ENCODE data around the gene NTM.

Gene NTM

DNA sequence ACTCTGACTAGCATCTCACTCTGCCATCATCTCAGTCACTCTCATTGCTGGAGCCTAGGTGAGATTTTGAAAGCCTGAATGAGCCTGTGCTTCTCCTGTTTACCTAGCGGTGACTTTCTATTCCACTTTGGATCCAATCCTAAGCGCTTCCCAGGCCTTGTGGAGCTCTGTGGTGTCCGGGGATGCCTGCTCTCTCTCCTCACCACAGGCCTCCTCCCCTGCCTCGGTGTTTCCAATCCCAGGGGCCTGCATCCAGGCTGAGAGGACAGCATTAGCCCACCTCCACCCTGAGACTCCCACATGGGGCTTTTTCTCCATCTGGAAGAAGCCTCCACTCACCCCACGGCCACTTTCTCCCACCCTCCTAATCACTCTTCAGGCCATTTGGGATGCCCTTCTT, 380.3 kb downstream of the NTM start:
- Histone ChIP-seq H3K9ac (ENCODE audit: low read length) (no peak overlapping the region), H2AFZ (ENCODE audit: low read depth, low read length) (no peak overlapping the region), H3K4me2 (ENCODE audit: low read length) (no peak overlapping the region), H4K20me1 (ENCODE audit: insufficient read depth, low read length) (no peaks in the 10 kb centered on the region), H3K27ac (ENCODE audit: low read length) (no peak overlapping the region), H3K4me1 (ENCODE audit: low read length) (no peaks in the 10 kb centered on the region), H3K36me3 (replicated peaks; ENCODE audit: low read depth, low read length) (no peaks in the 10 kb centered on the region), H3K27me3 (ENCODE audit: low read depth, low read length) (no peaks in the 10 kb centered on the region), H3K9me3 (ENCODE audit: insufficient read depth, low read length) (no peaks in the 10 kb centered on the region), H3K79me2 (ENCODE audit: low read length) (no peaks in the 10 kb centered on the region), H3K4me3 (ENCODE audit: low read length) (no peak overlapping the region)
- TF ChIP-seq EZH2phosphoT487 (IDR thresholded peaks at IDR 0.05; ENCODE audit: low read depth), result no peak
- TF ChIP-seq, protein P1, sequence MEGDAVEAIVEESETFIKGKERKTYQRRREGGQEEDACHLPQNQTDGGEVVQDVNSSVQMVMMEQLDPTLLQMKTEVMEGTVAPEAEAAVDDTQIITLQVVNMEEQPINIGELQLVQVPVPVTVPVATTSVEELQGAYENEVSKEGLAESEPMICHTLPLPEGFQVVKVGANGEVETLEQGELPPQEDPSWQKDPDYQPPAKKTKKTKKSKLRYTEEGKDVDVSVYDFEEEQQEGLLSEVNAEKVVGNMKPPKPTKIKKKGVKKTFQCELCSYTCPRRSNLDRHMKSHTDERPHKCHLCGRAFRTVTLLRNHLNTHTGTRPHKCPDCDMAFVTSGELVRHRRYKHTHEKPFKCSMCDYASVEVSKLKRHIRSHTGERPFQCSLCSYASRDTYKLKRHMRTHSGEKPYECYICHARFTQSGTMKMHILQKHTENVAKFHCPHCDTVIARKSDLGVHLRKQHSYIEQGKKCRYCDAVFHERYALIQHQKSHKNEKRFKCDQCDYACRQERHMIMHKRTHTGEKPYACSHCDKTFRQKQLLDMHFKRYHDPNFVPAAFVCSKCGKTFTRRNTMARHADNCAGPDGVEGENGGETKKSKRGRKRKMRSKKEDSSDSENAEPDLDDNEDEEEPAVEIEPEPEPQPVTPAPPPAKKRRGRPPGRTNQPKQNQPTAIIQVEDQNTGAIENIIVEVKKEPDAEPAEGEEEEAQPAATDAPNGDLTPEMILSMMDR (IDR thresholded peaks at IDR 0.05; ENCODE audit: low read depth, low read length), result no peak

DNA sequence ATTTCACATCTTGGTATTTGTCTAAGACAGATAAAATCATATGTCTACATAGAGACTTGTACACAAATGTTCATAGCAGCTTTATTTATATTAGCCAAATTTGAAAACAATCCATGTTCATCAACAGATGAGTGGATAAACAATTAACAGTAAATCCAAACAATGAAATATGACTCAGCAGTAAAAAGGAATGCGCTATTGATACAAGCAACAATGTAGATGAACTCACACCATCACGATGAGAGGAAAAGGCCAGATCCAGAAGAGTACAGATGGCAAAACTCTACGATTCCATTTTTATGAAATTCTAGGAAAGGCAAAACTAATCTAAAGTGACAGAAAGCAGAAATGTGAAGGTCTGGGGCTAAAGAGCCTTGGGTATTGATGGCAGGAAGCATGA, 384.3 kb downstream of the NTM start:
- Histone ChIP-seq H4K20me1 (ENCODE audit: insufficient read depth, low read length) (no peaks in the 10 kb centered on the region), H3K4me2 (ENCODE audit: low read length) (no peak overlapping the region), H3K27me3 (ENCODE audit: low read depth, low read length) (no peaks in the 10 kb centered on the region), H3K79me2 (ENCODE audit: low read length) (no peaks in the 10 kb centered on the region), H2AFZ (ENCODE audit: low read depth, low read length) (no peak overlapping the region), H3K4me3 (ENCODE audit: low read length) (no peak overlapping the region), H3K27ac (ENCODE audit: low read length) (no peak overlapping the region), H3K9me3 (ENCODE audit: insufficient read depth, low read length) (no peaks in the 10 kb centered on the region), H3K4me1 (ENCODE audit: low read length) (no peaks in the 10 kb centered on the region), H3K36me3 (replicated peaks; ENCODE audit: low read depth, low read length) (no peaks in the 10 kb centered on the region), H3K9ac (ENCODE audit: low read length) (no peak overlapping the region)
- TF ChIP-seq, protein P1 (IDR thresholded peaks at IDR 0.05; ENCODE audit: low read depth, low read length), result no peak
- TF ChIP-seq EZH2phosphoT487 (IDR thresholded peaks at IDR 0.05; ENCODE audit: low read depth), result no peak

DNA sequence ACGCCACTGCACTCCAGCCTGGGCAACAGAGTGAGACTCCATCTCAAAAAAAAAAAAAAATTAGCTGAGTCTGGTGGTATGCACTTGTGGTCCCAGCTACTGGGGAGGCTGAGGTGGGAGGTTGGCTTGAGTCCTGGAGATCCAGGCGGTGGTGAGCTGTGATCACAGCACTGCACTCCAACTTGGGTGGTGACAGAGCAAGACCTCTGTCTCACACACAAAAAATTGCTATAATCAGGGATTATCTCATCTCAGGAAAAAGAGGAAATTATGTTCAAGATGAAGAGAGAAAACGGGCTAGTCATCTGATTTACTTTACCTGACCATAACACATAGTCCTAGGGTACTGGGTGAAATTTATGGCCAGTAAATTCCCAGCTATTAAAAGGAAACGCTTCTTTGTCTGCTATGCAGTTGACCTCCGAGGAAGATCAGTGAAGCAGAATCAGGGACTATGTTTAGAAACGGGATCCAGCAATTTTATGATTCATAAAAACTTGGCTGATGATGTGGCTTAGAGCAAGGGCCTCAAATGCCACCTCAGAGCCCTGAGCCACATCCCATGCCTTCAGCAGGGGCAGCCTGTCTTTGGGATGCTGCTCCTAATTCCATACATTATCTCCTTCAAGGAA, 386.2 kb downstream of the NTM start:
- no peak overlapping the region for H3K4me2 ChIP-seq (ENCODE audit: low read length)
- no peak overlapping the region for H2AFZ ChIP-seq (ENCODE audit: low read depth, low read length)
- no peaks in the 10 kb centered on the region for H3K79me2 ChIP-seq (ENCODE audit: low read length)
- no peaks in the 10 kb centered on the region for H3K4me1 ChIP-seq (ENCODE audit: low read length)
- H4K20me1 ChIP-seq (ENCODE audit: insufficient read depth, low read length), result no peaks in the 10 kb centered on the region
- no peaks in the 10 kb centered on the region for H3K36me3 ChIP-seq (replicated peaks; ENCODE audit: low read depth, low read length)
- no peak for TF ChIP-seq EZH2phosphoT487 (IDR thresholded peaks at IDR 0.05; ENCODE audit: low read depth)
- TF ChIP-seq, protein P1 (IDR thresholded peaks at IDR 0.05; ENCODE audit: low read depth, low read length), result no peak
- H3K27me3 ChIP-seq (ENCODE audit: low read depth, low read length), result no peaks in the 10 kb centered on the region
- H3K4me3 ChIP-seq (ENCODE audit: low read length), result no peak overlapping the region
- H3K9ac ChIP-seq (ENCODE audit: low read length), result no peak overlapping the region
- H3K27ac ChIP-seq (ENCODE audit: low read length), result no peak overlapping the region
- no peaks in the 10 kb centered on the region for H3K9me3 ChIP-seq (ENCODE audit: insufficient read depth, low read length)

DNA sequence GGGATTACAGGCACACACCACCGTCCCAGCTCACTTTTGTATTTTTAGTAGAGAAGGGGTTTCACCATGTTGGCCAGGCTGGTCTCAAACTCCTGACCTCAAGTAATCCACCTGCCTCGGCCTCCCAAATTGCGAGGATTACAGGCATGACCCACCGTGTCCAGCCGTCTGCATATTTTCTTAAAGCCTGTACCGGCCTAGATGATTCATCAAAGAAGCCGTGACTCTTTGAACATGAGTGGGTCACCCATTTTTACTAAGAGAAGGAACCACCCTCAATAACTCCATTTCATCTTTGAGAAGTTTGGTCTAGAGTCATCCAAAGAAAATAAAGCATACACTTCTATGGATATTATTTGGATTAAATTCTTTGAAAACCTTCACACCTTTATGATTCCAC, 388.3 kb downstream of the NTM start:
- H3K9me3 ChIP-seq (ENCODE audit: insufficient read depth, low read length), result no peaks in the 10 kb centered on the region
- no peak overlapping the region for H3K9ac ChIP-seq (ENCODE audit: low read length)
- H3K27ac ChIP-seq (ENCODE audit: low read length), result no peak overlapping the region

More for the DNA sequence above, 388.3 kb downstream of the NTM start:
- no peaks in the 10 kb centered on the region for H3K27me3 ChIP-seq (ENCODE audit: low read depth, low read length)
- no peaks in the 10 kb centered on the region for H4K20me1 ChIP-seq (ENCODE audit: insufficient read depth, low read length)
- H3K36me3 ChIP-seq (replicated peaks; ENCODE audit: low read depth, low read length), result no peaks in the 10 kb centered on the region
- H3K79me2 ChIP-seq (ENCODE audit: low read length), result no peaks in the 10 kb centered on the region
- no peak overlapping the region for H2AFZ ChIP-seq (ENCODE audit: low read depth, low read length)
- no peak overlapping the region for H3K4me2 ChIP-seq (ENCODE audit: low read length)
- TF ChIP-seq, protein P1 (IDR thresholded peaks at IDR 0.05; ENCODE audit: low read depth, low read length), result no peak
- H3K4me3 ChIP-seq (ENCODE audit: low read length), result no peak overlapping the region
- H3K4me1 ChIP-seq (ENCODE audit: low read length), result no peaks in the 10 kb centered on the region

Data from OCI-LY3 (cell line).